ENCODE measurements around the gene ME1.

The ME1 gene

DNA sequence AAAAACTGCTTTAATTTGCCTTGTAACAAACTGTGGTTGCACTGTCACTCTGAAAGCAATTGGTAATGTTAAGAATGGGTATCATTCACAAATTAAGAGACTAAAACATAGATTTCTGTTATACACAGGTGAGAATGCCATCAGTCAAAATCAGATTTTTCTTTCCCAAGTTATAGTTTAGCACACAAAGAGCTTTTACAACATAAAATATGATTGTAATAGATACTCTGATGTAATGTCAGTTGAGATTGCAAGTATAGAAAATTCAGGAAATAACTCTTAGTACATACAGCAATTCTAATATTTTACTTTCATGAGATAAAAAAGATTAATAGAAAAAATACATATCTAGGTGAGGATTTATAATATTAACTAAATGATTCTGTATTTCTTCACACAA, 2.3 kb upstream of the ME1 start:
- Histone ChIP-seq H4K20me1 (ENCODE audit: insufficient read depth, low read length) (no peaks in the 10 kb centered on the region), H3K79me2 (ENCODE audit: insufficient read depth, low read length) (no peaks in the 10 kb centered on the region), H3K4me2 (ENCODE audit: insufficient read depth, low read length) (no peak overlapping the region), H3K4me1 (ENCODE audit: insufficient read depth, low read length) (no peaks in the 10 kb centered on the region), H3K27me3 (ENCODE audit: insufficient read depth, low read length, poor library complexity) (no peaks in the 10 kb centered on the region), H3K36me3 (ENCODE audit: insufficient read depth, low read length) (no peaks in the 10 kb centered on the region), H3K9ac (ENCODE audit: low read depth, low read length) (no peak overlapping the region), H2AFZ (ENCODE audit: low read depth, low read length) (no peak overlapping the region), H3K4me3 (ENCODE audit: low read depth in 1 of 2, low read length in 2 of 2) (no peak overlapping the region), H3K27ac (ENCODE audit: low read length) (no peak overlapping the region), H3K9me3 (ENCODE audit: insufficient read depth, low read length, severe bottlenecking) (no peaks in the 10 kb centered on the region)
- no peak for TF ChIP-seq EZH2 (IDR thresholded peaks at IDR 0.05; ENCODE audit: borderline replicate concordance, low read depth, low read length, severe bottlenecking)
- TF ChIP-seq, protein P1, sequence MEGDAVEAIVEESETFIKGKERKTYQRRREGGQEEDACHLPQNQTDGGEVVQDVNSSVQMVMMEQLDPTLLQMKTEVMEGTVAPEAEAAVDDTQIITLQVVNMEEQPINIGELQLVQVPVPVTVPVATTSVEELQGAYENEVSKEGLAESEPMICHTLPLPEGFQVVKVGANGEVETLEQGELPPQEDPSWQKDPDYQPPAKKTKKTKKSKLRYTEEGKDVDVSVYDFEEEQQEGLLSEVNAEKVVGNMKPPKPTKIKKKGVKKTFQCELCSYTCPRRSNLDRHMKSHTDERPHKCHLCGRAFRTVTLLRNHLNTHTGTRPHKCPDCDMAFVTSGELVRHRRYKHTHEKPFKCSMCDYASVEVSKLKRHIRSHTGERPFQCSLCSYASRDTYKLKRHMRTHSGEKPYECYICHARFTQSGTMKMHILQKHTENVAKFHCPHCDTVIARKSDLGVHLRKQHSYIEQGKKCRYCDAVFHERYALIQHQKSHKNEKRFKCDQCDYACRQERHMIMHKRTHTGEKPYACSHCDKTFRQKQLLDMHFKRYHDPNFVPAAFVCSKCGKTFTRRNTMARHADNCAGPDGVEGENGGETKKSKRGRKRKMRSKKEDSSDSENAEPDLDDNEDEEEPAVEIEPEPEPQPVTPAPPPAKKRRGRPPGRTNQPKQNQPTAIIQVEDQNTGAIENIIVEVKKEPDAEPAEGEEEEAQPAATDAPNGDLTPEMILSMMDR (IDR thresholded peaks at IDR 0.05; ENCODE audit: borderline replicate concordance, extremely low read depth, low read length, poor library complexity, severe bottlenecking), result no peak
- no peak for DNase-seq
- ATAC-seq (ENCODE audit: insufficient read depth, low read depth), result no peak

DNA sequence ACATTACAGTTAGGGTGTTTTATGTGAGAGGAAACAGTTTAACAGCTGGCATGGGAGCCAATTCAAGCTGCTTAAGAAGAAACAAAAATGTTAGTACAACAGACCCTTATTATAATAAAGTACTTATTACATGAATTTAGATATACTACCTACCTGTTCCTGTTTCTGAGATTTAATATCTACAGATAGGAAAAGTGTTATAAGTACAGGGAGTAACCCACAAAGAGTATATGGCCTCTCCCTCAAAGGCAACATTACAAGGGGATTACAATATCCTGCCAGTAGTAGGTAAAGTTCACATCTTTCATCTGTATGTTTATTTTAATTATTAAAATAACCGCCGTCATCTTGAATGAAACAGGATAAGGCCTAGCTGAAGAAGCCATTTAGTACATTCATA, 1.8 kb upstream of the ME1 start:
- Histone ChIP-seq H3K36me3 (ENCODE audit: insufficient read depth, low read length) (no peaks in the 10 kb centered on the region), H3K9me3 (ENCODE audit: insufficient read depth, low read length, severe bottlenecking) (no peaks in the 10 kb centered on the region), H3K4me1 (ENCODE audit: insufficient read depth, low read length) (no peaks in the 10 kb centered on the region), H2AFZ (ENCODE audit: low read depth, low read length) (no peak overlapping the region), H3K79me2 (ENCODE audit: insufficient read depth, low read length) (no peaks in the 10 kb centered on the region), H3K27me3 (ENCODE audit: insufficient read depth, low read length, poor library complexity) (no peaks in the 10 kb centered on the region), H3K27ac (ENCODE audit: low read length) (no peak overlapping the region), H3K4me2 (ENCODE audit: insufficient read depth, low read length) (no peak overlapping the region), H3K9ac (ENCODE audit: low read depth, low read length) (no peak overlapping the region), H3K4me3 (ENCODE audit: low read depth in 1 of 2, low read length in 2 of 2) (no peak overlapping the region), H4K20me1 (ENCODE audit: insufficient read depth, low read length) (no peaks in the 10 kb centered on the region)
- ATAC-seq (ENCODE audit: insufficient read depth, low read depth) (no peak), DNase-seq (no peak)
- no peak for TF ChIP-seq EZH2 (IDR thresholded peaks at IDR 0.05; ENCODE audit: borderline replicate concordance, low read depth, low read length, severe bottlenecking)
- TF ChIP-seq, protein P1 (IDR thresholded peaks at IDR 0.05; ENCODE audit: borderline replicate concordance, extremely low read depth, low read length, poor library complexity, severe bottlenecking), result no peak

DNA sequence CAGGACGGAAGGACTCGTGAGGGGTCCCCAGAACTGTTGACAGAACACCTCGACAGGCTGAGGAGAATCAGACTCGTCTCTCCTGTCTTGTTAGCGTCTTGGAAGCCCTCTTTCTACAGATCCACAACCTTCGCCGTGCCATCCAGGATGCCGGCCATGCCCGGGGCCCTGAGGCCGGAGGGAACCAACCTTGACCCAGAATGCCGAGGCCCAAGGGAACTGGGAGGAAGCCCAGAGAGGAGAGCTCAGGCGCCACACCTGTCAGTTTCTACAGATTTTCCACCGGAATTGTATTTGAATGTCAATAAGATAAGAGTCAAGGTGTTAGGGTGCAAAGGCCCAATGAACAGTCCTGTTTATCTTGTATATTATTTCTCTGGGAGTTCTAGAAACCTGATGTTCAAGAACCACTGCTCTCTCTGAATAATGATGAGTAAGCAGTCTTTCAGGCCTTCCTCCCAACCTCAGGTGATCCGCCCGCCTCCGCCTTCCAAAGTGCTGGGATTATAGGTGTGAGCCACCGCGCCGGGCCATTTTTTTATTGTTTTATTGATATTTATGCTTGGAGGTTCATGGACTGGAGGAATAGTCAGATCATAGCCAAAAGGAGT, 799 bp upstream of the ME1 start:
- Histone ChIP-seq H3K4me1 (ENCODE audit: insufficient read depth, low read length) (no peaks in the 10 kb centered on the region), H3K27ac (ENCODE audit: low read length) (no peak overlapping the region), H2AFZ (ENCODE audit: low read depth, low read length) (no peak overlapping the region), H3K27me3 (ENCODE audit: insufficient read depth, low read length, poor library complexity) (no peaks in the 10 kb centered on the region), H4K20me1 (ENCODE audit: insufficient read depth, low read length) (no peaks in the 10 kb centered on the region), H3K4me2 (ENCODE audit: insufficient read depth, low read length) (no peak overlapping the region), H3K79me2 (ENCODE audit: insufficient read depth, low read length) (no peaks in the 10 kb centered on the region), H3K9me3 (ENCODE audit: insufficient read depth, low read length, severe bottlenecking) (no peaks in the 10 kb centered on the region), H3K4me3 (ENCODE audit: low read depth in 1 of 2, low read length in 2 of 2) (no peak overlapping the region), H3K36me3 (ENCODE audit: insufficient read depth, low read length) (no peaks in the 10 kb centered on the region), H3K9ac (ENCODE audit: low read depth, low read length) (no peak overlapping the region)
- DNase-seq, result no peak
- TF ChIP-seq EZH2 (IDR thresholded peaks at IDR 0.05; ENCODE audit: borderline replicate concordance, low read depth, low read length, severe bottlenecking), result no peak
- TF ChIP-seq, protein P1 (IDR thresholded peaks at IDR 0.05; ENCODE audit: borderline replicate concordance, extremely low read depth, low read length, poor library complexity, severe bottlenecking), result no peak
- ATAC-seq (ENCODE audit: insufficient read depth, low read depth), result no peak
